ACHN (cell line): ENCODE results near the gene ATP6V0C.

Experiments
- DNase-seq: peaks from one replicate; pipeline ENCODE4 v3.0.0-alpha.2; 2015
- in situ Hi-C: cut with HindIII; loops from 2 replicates; pipeline ENCODE4 v1.10.0; 2017; ENCODE audit warnings: low sequenced_read_pairs, low pct_ligation_motif_present, low pct_unique_long_range_greater_than_20kb

Gene ATP6V0C

DNA sequence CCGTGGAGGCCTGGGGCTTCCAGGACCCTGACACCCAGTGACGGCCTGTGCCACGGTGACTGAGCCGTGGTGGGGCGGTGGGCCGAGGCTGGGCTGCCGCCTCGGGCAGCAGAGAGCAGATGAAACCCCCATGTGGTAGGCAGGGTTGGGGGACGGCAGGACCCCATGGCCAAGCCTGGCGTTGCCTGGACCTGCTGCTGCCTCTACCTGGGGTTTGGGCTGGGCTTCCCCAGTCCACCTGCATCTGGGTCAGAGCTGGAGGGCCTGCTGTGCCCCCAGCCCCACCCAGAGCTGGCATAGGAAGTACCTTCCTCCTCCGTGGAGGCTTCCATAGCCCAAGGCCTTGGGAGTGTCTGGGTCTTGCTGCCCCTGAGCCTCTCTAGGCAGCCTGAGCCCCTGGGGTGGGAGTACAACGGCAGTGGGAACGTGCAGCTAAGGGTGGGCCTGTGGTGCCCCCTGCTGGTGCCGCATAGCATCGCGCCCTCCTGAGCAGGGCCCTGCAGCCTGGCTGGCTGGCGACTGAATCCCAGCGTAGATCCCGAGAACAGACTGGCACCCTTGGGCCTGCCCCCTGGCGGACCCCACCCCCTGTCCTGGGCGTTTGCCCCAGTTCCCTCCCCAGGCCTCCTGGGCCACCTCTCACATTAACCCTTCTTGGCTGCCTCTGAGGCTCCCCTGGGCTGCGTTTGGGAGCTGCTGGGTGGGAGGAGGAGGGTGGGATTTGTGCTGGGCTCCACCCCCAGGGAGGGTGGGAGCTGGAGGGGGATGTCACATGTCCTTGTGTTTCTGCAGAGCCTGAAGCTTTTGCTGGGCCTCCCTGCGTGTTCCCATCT, 12.6 kb upstream of the ATP6V0C start:
- in situ Hi-C loops, result no loop called here
- DNase-seq, result peak; percentile 95

DNA sequence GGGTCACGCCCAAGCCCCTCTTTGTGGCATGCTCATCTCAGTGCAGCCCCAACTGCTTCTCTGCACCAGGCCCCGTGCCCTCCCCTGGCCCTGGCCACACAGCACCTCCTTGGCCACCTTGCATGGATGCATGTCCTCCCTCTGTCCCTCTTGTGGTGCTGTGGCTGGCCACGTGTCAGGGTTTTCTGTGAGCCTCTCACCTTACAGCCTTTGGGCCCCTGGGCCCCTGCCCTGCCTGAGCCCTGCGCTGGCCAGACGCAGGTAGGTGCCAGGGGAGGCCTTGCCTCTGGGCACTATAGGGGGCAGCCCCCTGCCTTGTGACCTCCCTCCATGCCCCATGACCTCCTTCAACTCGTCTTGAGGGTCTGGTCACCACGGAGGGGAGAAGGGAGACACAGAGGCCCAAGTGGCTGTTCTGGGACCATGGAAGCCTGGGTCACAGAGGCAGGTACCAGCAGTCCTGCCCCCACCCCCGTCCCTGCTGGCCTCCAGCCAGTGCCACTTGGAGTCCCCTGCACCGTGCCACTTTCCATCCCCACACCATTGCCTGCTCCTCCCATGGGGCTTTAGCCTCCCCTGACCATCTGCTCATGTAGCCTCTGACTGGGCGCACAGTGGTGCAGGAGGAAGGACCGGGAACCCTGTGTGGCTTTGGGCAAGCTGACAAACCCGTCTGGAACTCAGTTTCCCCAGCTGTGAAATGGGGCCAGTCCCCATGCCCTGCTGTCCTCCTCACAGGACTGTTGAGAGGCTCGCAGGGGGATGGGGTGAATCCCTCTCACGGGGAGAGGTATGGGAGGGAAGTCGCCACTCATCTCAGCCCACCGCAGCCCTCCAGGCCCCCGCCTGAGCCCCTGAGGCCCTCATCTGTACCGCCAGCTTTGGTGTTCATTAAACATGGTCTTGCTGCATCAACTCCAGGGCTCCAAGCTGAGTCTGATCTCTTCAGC, 11.5 kb upstream of the ATP6V0C start:
- DNase-seq, result no peak
- in situ Hi-C loops, result no loop called here

DNA sequence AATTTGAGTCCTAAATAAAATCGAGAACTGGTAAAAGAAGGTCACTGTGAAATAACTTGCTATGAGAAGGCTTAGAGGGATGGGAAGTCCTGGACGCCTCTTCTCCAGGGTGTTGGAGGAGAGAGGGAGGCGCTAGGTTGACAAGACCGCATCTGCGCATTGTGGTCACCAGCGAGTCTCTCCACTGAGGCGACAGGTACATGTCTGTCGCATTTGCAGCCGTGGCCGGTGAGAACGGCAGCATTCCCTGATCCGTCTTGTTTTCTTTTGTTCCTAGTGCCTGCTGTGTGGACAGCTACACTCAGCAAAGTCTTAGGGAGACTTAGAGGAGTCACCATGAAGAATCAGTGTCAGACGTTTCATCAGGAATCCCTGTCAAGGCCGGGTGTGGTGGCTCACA, 8.1 kb upstream of the ATP6V0C start:
- DNase-seq, result no peak
- in situ Hi-C loops, result no loop called here

DNA sequence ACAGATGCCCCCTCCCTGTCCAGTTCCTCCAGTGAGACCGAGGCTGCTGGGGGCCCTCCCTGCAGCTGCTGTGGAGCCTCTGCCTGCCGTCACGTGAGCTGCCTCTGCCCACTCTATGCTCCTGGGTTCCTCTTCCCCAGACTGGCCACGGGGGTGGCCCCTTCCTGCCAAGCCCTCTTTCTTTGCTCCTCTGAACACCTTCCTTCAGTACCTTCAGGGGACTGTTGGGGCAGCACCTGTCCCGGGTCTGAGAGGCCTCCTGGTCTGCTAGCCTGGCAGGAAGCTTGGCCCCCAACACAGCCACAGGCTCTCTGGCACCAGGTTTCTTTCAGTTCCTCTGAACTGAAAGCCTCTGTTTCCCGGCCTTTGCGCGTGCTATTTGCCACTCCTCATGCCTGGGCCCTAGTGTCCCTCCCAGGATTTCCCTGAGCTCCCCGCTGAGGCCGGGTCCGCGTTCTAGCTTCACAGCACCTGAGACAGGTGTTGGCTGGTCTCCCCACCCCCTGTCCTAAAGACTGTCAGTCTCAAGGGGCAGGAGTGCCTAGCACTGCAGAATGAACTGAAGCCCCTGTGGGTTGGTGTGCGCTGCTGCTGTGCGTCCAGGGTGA, 6.6 kb upstream of the ATP6V0C start:
- DNase-seq, result no peak
- in situ Hi-C loops, result no loop called here

DNA sequence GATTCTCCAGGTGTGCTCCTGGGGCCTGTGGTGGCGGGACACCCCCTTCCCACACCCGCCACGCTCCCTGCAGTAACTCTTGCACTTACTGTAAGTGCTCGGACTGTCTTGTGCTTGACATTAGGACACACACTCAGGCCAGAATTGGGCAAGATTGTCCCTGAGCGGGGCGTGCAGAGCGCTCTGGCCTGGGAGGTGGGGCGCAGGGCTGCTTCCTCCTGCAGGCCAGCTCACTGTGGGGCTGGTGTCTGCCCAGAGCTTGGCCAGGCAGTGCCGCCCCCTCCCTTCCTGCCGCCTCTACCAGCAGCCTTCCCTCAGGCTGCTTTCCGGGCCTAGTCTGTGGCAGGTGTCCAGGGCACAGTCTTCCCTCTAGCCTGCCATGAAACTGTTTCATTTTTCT, 6.1 kb upstream of the ATP6V0C start:
- in situ Hi-C loops, result no loop called here
- DNase-seq, result no peak

DNA sequence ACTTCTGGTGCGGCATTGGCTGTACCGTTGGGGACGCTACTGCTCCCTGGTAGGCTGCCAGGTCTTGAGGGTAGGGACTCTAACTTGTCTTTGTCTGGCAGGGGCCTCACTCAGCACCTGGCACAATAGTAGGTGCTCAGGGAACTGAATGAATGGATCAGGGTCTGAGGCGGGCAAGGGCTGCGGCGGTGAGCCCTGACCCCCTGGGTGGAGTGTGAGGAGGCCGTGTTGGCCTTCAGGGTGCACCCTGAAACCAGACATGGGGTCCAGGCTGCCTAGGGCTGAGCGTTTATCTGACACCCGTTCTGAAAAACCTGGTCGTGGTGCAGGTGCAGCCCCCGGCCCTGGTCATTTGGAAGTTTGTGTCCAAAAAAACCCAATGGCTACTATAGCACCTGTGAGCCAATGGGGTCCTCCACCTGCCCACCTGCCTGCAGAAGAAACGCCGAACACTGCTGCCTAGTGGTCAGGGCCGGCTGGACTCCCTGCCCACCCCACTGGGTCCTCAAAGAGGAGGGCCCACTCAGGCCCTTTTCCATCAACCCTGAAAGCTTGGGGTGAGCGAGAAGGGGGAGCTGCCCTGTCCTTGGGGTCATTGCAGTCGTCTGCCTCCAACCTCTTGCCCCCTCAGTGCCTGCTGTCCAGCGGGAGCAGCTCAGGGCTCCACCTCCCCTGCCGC, 4.9 kb upstream of the ATP6V0C start:
- in situ Hi-C loops, result no loop called here
- DNase-seq, result no peak

DNA sequence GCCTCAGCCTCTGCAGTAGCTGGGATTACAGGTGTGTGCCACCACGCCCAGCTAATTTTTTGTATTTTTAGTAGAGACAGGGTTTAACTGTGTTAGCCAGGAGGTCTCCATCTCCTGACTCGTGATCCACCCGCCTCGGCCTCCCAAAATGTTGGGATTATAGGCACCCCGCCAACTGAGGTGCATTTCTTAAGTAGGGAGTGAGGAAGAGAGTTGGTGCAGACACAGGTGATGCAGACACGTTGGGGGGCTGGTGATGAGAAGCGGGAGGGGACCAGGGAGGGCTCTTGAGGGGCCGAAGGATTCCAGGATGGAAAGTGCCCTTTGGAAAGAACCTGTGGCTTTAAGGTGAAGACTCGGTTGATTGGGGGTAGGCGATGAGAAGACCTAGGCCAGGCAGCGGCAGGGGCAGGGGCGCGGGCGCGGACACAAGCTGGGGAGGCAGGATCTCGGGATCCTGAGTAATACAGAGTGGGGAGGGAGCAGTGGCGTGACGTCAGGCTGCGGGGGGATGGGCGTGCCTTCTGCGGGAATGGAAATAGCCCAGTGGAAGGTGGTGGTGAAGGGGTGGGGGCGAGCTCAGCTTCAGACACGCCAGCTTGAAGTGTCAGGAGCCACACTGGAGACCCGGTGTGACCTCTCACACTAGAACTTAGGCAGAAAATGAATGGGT, 2.5 kb upstream of the ATP6V0C start:
- in situ Hi-C loops, result no loop called here
- DNase-seq, result peak; percentile 85

DNA sequence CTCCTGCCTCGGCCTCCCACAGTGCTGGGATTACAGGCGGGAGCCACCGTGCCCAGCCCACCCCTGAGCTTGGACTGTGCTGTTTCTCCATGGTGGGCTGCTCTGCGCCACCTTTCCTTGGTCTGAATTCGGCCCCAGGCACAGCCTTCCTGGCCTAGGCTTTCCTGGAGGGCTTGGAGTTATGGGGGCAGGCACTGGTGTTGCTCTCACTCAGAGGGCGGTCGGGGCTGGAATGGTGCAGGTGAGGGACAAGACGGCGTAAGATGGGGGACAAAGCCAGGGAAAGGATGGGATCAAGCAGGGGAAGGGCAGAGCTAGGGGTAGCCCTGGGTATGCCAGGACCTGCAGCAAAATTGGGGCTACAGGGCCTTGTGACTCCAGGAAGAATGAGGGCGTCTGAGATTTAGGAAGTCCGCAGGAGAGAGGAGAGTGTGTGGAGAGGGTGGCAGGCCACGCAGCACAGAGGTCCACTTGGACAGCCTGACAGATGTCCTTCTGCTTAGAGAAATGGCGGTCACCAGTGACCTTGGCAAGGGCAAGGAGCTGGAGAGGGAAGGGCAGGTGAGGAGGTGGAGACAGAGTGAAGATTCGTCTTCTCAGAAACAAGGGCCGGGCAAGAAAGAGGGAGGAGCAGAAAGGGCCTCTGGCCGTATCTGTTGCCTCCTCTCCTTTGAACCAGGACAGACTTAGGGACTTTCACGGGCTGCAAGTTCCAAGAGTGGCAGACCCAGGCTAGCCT, 1.6 kb upstream of the ATP6V0C start:
- no peak for DNase-seq

DNA sequence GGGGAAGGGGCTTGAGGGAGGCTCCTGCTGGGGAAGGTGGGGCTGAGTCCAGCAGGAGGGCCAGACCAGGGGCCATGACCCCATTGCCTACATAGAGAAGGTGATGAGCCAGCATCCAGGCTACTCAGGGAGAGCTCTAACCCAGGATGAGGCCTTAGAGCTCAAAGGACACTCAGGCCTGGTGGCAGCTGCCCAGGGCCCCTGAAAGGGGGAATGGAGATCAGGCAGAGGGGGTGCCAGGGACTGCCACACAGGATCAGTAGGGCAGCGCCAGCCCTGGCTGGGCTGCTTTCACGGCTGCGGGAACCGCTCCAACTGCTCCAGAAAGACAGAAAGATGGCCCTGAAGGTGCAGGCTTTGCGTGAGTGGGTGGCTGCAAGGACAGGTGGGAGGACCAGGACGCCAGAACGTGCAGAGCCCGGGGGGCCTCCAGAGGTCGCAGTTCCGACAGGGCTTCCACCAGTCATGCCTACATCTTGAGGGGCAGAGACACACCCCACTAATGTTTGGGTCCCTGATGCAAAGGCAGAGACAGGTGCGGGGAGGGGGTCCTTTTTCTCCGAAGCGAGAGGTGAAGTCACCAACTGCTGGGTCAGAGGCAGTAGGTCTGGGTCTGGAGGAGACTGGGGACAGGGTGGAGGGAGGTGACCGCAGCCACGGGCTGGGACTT, 882 bp upstream of the ATP6V0C start:
- in situ Hi-C loops, result no loop called here

More for the DNA sequence above, 1.6 kb upstream of the ATP6V0C start:
- in situ Hi-C loops, result no loop called here

DNA sequence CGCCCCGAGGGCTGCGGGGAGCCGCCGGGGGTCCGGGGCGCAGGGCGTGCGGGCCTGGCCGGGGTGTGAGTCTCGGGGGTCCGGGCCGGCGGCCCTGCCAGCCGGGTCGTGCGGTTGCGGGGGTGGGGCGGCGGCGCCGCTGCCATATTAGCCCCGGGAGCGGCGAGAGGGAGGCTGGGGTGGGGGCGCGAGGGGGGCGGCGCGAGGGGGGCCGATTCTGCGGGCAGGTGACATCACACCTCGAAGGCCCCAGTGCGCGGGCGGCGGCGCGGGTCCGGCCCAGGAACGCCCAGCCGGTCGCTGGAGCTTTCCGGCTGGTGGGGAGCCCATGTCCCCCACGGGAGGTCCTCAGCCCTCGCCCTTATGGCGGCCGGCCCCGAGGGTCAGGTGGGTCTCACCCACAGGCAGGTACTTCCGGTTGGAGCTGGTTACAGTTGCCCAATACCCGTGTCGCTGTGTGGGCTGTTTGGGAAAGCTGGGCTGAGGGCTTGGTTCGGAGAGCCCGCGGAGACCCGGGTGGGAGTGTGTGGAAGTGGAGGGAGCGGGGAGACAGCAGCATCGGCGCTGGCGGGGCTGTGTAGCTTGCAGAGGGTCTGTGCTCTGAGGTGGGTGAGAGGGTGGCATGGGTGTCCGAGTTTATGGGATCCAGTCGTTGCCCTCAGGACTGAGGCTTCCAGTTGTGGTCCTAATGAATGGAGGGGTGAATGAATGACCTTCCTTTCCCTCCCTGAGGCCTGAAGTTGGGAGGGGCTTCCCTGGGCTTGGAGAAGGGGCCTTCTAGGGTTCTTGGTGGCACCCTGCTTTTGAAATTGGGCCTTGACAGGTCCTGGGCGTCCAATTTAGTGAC, 804 bp downstream of the ATP6V0C start:
- DNase-seq, result no peak
- in situ Hi-C loops, result no loop called here

More for the DNA sequence above, 882 bp upstream of the ATP6V0C start:
- DNase-seq, result no peak

DNA sequence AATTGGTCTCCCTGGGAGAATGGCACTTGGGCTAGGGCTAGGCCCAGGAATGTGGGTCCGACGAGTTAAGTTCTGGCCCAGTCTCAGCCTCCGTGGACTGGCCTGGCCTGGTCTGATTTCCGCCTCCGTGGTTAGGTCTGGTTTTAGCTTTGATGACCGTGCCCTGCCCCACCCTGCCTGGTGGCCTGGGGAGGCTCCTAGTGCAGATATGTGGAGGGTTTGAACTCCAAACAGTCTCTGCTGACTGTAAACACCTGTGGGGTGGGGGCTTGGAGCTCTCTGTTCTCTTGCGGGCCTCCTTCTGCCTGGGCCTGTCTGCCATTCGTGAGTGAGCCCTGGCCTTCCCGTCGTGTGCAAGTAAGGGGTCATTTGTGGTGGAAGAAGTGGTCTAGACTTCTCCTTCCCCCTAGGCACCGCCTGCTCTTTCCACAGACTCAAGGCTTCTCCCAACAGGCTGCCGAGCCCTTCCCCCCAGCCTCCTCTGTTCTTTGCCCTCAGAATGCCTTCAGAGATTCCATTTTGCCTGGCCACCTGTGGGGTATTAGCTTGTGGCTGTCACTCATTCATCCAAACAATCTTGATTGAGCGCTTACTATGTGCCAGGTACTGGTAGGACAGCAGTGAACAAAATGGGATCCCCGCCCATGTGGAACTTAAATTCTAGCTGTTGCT, 1.6 kb downstream of the ATP6V0C start:
- DNase-seq, result no peak
- in situ Hi-C loops, result no loop called here

DNA sequence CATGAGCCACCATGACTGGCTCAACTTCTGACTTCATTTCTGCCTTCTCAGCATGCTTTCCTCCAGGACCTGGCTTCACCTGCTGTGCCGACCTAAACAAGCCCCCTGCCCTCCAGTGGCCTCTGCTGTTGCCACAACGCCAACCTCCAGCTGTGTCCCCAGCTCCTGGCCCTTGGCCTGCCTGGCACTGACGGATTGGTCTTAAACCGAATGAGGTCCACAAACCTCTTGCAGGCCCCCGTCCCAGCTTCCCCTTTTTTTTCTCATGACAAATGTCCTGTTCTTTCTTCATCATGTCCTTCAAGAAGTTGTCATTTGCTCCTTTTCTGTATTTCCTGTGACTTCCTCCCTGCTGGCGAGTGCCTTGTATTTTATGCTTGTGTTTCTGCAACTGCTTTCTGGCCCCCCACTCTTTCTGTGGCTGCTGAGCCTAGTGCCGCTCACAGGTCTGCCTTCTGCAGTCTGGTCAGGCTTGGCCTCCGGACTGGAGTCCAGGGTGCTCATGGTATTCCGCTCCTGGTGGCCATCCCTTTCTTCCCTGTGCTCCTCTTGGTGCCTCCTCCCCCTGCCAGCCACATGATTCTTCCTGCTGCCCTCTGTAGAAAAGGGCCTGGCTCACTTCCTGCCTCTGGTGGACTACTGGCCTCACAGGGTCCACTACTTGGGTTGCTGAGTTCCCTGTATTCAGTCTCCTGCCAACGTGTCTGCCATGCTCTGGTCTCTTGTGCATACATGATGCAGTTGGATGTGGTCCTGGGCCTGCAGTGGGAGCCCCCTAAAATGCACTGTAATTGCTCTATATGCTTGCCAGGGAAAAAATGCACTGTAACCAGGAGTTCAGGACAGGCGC, 2.9 kb downstream of the ATP6V0C start:
- in situ Hi-C loops, result no loop called here
- DNase-seq, result peak; percentile 53

DNA sequence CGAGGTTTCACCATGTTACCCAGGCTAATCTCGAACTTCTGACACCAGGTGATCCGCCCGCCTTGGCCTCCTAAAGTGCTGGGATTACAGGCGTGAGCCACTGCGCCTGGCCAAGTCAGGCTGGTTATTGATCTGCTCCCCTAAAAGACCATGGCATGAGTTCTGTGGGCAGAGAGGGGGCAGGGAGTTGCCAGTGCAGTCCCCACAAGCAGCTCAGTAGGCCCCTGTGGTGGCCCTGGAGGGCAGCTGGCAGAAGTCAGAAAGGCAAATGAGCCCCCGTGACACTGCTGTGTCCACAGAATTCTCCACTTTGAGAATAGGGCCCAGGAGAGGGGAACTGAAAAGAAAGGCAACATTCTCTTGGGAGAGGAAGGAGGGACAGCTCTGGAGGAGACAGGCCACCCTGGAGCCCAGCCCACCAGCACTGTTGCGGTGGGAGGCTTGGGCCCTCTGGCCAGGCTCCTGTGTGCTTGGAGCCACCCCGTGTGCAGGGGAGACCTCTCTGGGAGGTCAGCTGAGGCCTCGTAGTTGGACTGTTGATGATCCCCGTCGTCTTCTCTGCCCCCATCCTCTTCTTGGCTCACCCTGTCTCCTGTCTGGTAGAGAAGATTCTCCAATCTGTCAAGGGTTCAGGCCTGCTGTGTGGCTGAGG, 4.3 kb downstream of the ATP6V0C start:
- in situ Hi-C loops, result no loop called here
- DNase-seq, result no peak
